ENCODE data around the gene PDS5A. TPM values are rescaled to one million over a fixed set of nuclear protein-coding genes. Genes with fewer than 3 reads are reported as not detected.

PDS5A gene
- total and polyA plus RNA-seq, 2 donors (not counting 3 experiments of a cell fraction or from before 2014, with no cell fraction given), result 17.5 to 80.8 TPM

- no peak for TF ChIP-seq JUN (IDR thresholded peaks at IDR 0.05; ENCODE audit: borderline replicate concordance, insufficient read depth, insufficient read length, low read depth)
- no peak for TF ChIP-seq MAX (IDR thresholded peaks at IDR 0.05; ENCODE audit: insufficient read depth, insufficient read length)
- TF ChIP-seq GATA2 (IDR thresholded peaks at IDR 0.05; ENCODE audit: insufficient read depth, insufficient read length, low read depth, low read length), result no peak
- no peak for TF ChIP-seq POLR2AphosphoS5 (IDR thresholded peaks at IDR 0.05; ENCODE audit: insufficient read depth, low read depth, low read length)
- no peak for TF ChIP-seq FOS (IDR thresholded peaks at IDR 0.05; ENCODE audit: borderline replicate concordance, insufficient read depth, low read length)
- no peak for TF ChIP-seq POLR2A (IDR thresholded peaks at IDR 0.05; ENCODE audit: low read depth, low read length)
- TF ChIP-seq, protein P1, sequence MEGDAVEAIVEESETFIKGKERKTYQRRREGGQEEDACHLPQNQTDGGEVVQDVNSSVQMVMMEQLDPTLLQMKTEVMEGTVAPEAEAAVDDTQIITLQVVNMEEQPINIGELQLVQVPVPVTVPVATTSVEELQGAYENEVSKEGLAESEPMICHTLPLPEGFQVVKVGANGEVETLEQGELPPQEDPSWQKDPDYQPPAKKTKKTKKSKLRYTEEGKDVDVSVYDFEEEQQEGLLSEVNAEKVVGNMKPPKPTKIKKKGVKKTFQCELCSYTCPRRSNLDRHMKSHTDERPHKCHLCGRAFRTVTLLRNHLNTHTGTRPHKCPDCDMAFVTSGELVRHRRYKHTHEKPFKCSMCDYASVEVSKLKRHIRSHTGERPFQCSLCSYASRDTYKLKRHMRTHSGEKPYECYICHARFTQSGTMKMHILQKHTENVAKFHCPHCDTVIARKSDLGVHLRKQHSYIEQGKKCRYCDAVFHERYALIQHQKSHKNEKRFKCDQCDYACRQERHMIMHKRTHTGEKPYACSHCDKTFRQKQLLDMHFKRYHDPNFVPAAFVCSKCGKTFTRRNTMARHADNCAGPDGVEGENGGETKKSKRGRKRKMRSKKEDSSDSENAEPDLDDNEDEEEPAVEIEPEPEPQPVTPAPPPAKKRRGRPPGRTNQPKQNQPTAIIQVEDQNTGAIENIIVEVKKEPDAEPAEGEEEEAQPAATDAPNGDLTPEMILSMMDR (IDR thresholded peaks at IDR 0.05; ENCODE audit: extremely low read depth in 1 of 2, insufficient read depth in 1 of 2, low read depth in 1 of 2, low read length in 2 of 2), result no peak
- no peak for TF ChIP-seq EZH2 (IDR thresholded peaks at IDR 0.05; ENCODE audit: borderline replicate concordance, low read depth, low read length, severe bottlenecking)
- no peak for TF ChIP-seq MYC (IDR thresholded peaks at IDR 0.05; ENCODE audit: low read depth, low read length)
- ChIA-PET POLR2A (no interaction called here), CTCF (interaction anchor here (0.6 kb wide), 1 partner anchor 13 kb away, joined by 4 read pairs; no protein-coding TSS in a partner anchor)
- dilution Hi-C loops (cut with MboI; ENCODE audit: extremely low pct_ligation_motif_present, low sequenced_read_pairs), result no loop called here
- Histone ChIP-seq H3K27ac (ENCODE audit: insufficient read depth, low read depth, low read length) (no peak overlapping the region), H3K27me3 (ENCODE audit: control insufficient read depth in 2 of 2, insufficient read depth in 2 of 2, low read length in 2 of 2) (no peaks in the 10 kb centered on the region), H2AFZ (ENCODE audit: low read depth, low read length) (no peak overlapping the region), H3K4me3 (replicated peaks in 1 of 3; ENCODE audit: insufficient read depth in 1 of 3, low read depth in 1 of 3, low read length in 3 of 3) (no peak overlapping the region), H3K9me1 (replicated peaks; ENCODE audit: control insufficient read depth, extremely low read depth, insufficient read depth, low read length) (no peaks in the 10 kb centered on the region), H3K4me1 (ENCODE audit: control insufficient read depth, extremely low read depth, insufficient read depth, low read length) (no peaks in the 10 kb centered on the region), H3K36me3 (ENCODE audit: control insufficient read depth in 2 of 2, extremely low read depth in 1 of 2, insufficient read depth in 2 of 2, low read length in 2 of 2) (no peaks in the 10 kb centered on the region), H3K9me3 (replicated peaks; ENCODE audit: control insufficient read depth, insufficient read depth, low read length) (no peaks in the 10 kb centered on the region), H3K9ac (replicated peaks; ENCODE audit: extremely low read depth, insufficient read depth, low read length) (no peak overlapping the region), H3K4me2 (ENCODE audit: insufficient read depth, low read length) (no peak overlapping the region), H4K20me1 (replicated peaks; ENCODE audit: control insufficient read depth, extremely low read depth, insufficient read depth, low read length) (no peaks in the 10 kb centered on the region), H3K79me2 (ENCODE audit: control insufficient read depth, insufficient read depth, low read length) (no peaks in the 10 kb centered on the region)
- no TSS peak for BruUV-seq (replicated peaks)
- FAIRE-seq (no peak), DNase-seq (ENCODE audit: low read depth, low spot score) (no peak)
- intact Hi-C loops (cut with micrococcal nuclease), result no loop called here
Measured at GRCh38 chr4:39792128-39792527, 185.6 kb downstream of the PDS5A start.
